Mesenchymal stem cell (in vitro differentiated cells and primary cell): ENCODE results near the gene LAMC1.

ENCODE experiments used
- DNase-seq: peaks from one replicate; pipeline ENCODE4 v3.0.0-alpha.2; 2013
- H2AFZ ChIP-seq: one replicate; pipeline ENCODE4 v1.6.1; 2013; ENCODE audit warnings: low read depth, mild to moderate bottlenecking, control low read depth, inconsistent platforms, low read length, moderate library complexity
- H2AK5ac ChIP-seq: 2 replicates; pipeline ENCODE4 v1.6.1; 2013; ENCODE audit warnings: low read length, moderate library complexity, mild to moderate bottlenecking, inconsistent platforms; ENCODE audit not compliant: severe bottlenecking
- H2BK120ac ChIP-seq: one replicate; pipeline ENCODE4 v1.6.1; 2013; ENCODE audit warnings: low read depth, mild to moderate bottlenecking, inconsistent platforms, low read length, moderate library complexity
- H2BK12ac ChIP-seq, 2 experiments: one replicate each; pipeline ENCODE4 v1.6.1; 2013; ENCODE audit warnings: inconsistent platforms in 2 of 2, low read length in 2 of 2, mild to moderate bottlenecking in 2 of 2, moderate library complexity in 2 of 2, control low read depth in 1 of 2
- H2BK15ac ChIP-seq: one replicate; pipeline ENCODE4 v1.6.1; 2013; ENCODE audit warnings: mild to moderate bottlenecking, low read depth, inconsistent platforms; ENCODE audit not compliant: poor library complexity, severe bottlenecking
- H2BK5ac ChIP-seq: 2 replicates; pipeline ENCODE4 v1.6.1; 2013; ENCODE audit warnings: low read depth, mild to moderate bottlenecking, low read length, control low read depth, inconsistent platforms; ENCODE audit not compliant: poor library complexity, severe bottlenecking
- H3K14ac ChIP-seq, 2 experiments: one replicate each; pipeline ENCODE4 v1.6.1; 2013; ENCODE audit warnings: inconsistent platforms in 2 of 2, low read length in 2 of 2, control low read depth in 1 of 2, mild to moderate bottlenecking in 1 of 2, moderate library complexity in 1 of 2
- H3K18ac ChIP-seq, 2 experiments: one replicate each; pipeline ENCODE4 v1.6.1; 2013; ENCODE audit warnings: inconsistent platforms in 2 of 2, low read length in 2 of 2, control low read depth in 1 of 2, low read depth in 1 of 2, mild to moderate bottlenecking in 1 of 2
- H3K23ac ChIP-seq, 2 experiments: one replicate each; pipeline ENCODE4 v1.6.1; 2013; ENCODE audit warnings: inconsistent platforms in 2 of 2, low read length in 2 of 2, mild to moderate bottlenecking in 2 of 2, moderate library complexity in 2 of 2, control low read depth in 1 of 2
- H3K27ac ChIP-seq: 2 replicates; pipeline ENCODE4 v1.5.1; 2013; ENCODE audit warnings: mild to moderate bottlenecking, moderate library complexity, low read length, control low read depth, inconsistent platforms; ENCODE audit not compliant: poor library complexity, severe bottlenecking
- H3K27me3 ChIP-seq, 2 experiments: 2 replicates each; pipeline versions ENCODE4 v1.6.1 to v1.7.0; 2013; ENCODE audit warnings: low read length in 2 of 2, mild to moderate bottlenecking in 2 of 2, moderate library complexity in 2 of 2, control low read depth in 1 of 2, inconsistent platforms in 1 of 2; ENCODE audit not compliant: control insufficient read depth in 1 of 2, insufficient read depth in 1 of 2
- H3K36me3 ChIP-seq, 2 experiments: 2 replicates each; pipeline versions ENCODE4 v1.6.1 to v1.7.0; 2013; ENCODE audit warnings: low read length in 2 of 2, control low read depth in 1 of 2, inconsistent platforms in 1 of 2, low read depth in 1 of 2, mild to moderate bottlenecking in 1 of 2; ENCODE audit not compliant: insufficient read depth in 2 of 2, control insufficient read depth in 1 of 2
- H3K4ac ChIP-seq, 2 experiments: one replicate each; pipeline ENCODE4 v1.6.1; 2013; ENCODE audit warnings: inconsistent platforms in 2 of 2, low read length in 2 of 2, mild to moderate bottlenecking in 2 of 2, moderate library complexity in 2 of 2, control low read depth in 1 of 2, low read depth in 1 of 2
- H3K4me1 ChIP-seq: 2 replicates; pipeline ENCODE4 v1.6.1; 2013; ENCODE audit warnings: low read depth, low read length, control low read depth; ENCODE audit not compliant: control insufficient read depth, insufficient read depth
- H3K4me2 ChIP-seq: 2 replicates; pipeline ENCODE4 v1.6.1; 2013; ENCODE audit warnings: low read length, mild to moderate bottlenecking, inconsistent platforms; ENCODE audit not compliant: poor library complexity, severe bottlenecking
- H3K4me3 ChIP-seq, 2 experiments: 2 replicates each; pipeline versions ENCODE4 v1.5.1 to v1.7.0; 2013; ENCODE audit warnings: low read length in 2 of 2, mild to moderate bottlenecking in 2 of 2, control low read depth in 1 of 2, low read depth in 1 of 2; ENCODE audit not compliant: insufficient read depth in 1 of 2
- H3K79me1 ChIP-seq: replicated peaks from 2 replicates; pipeline ENCODE4 v1.6.1; 2013; ENCODE audit warnings: mild to moderate bottlenecking, control low read depth, low read length, inconsistent platforms; ENCODE audit not compliant: poor library complexity, severe bottlenecking
- H3K9ac ChIP-seq: 2 replicates; pipeline ENCODE4 v1.7.0; 2013; ENCODE audit warnings: mild to moderate bottlenecking, low read length, moderate library complexity
- H3K9me3 ChIP-seq: 2 replicates; pipeline ENCODE4 v1.7.0; 2013; ENCODE audit warnings: mild to moderate bottlenecking, low read length; ENCODE audit not compliant: control insufficient read depth
- H4K8ac ChIP-seq: one replicate; pipeline ENCODE4 v1.6.1; 2013; ENCODE audit warnings: inconsistent platforms, mild to moderate bottlenecking, low read length, moderate library complexity
- H4K91ac ChIP-seq: one replicate; pipeline ENCODE4 v1.6.1; 2013; ENCODE audit warnings: mild to moderate bottlenecking, low read length, inconsistent platforms
- WGBS: methylation state at CpG from one replicate; pipeline ENCODE4 v1.1.7; 2013; ENCODE audit warnings: mixed read lengths; 5-methylcytosine and 5-hydroxymethylcytosine counted together

Gene LAMC1

GRCh38 chr1:183023601-183024316 lies 539 bp downstream of the LAMC1 start:
- H4K8ac ChIP-seq: peak overlapping the region; percentile 66
- H2BK15ac ChIP-seq: peak overlapping the region; percentile 98
- no peaks in the 10 kb centered on the region for H3K9me3 ChIP-seq
- no peak overlapping the region for H2AK5ac ChIP-seq
- peak overlapping the region; percentile 87 for H2BK120ac ChIP-seq
- no peaks in the 10 kb centered on the region for H3K4me1 ChIP-seq
- peak overlapping the region; percentile 36 for H2AFZ ChIP-seq
- H3K4ac ChIP-seq: peak overlapping the region; percentile 90 to 91
- peak overlapping the region; percentile 71 for H3K27ac ChIP-seq
- peak overlapping the region; percentile 30 for H4K91ac ChIP-seq
- peak overlapping the region; percentile 61 for H3K4me2 ChIP-seq
- H3K79me1 ChIP-seq: peaks cover 1% of the 10 kb centered on the region
- peaks cover 0 to 43% of the 10 kb centered on the region in 2 experiments for H3K36me3 ChIP-seq
- peak overlapping the region; percentile 68 for H2BK5ac ChIP-seq
- H3K14ac ChIP-seq: peak overlapping the region in 1 of 2 experiments; percentile 98
- WGBS: under 1% methylated on average over 56 of the region's 68 CpGs
- peak; percentile 72 for DNase-seq
- peak overlapping the region; percentile 60 to 97 for H3K18ac ChIP-seq
- H3K27me3 ChIP-seq: no peaks in the 10 kb centered on the region
- peak overlapping the region in 1 of 2 experiments; percentile 0 for H3K23ac ChIP-seq
- H3K9ac ChIP-seq: peak overlapping the region; percentile 98
- peak overlapping the region in 1 of 2 experiments; percentile 51 for H2BK12ac ChIP-seq
- H3K4me3 ChIP-seq: peak overlapping the region; percentile 82 to 86

GRCh38 chr1:183024317-183025009 lies 1.2 kb downstream of the LAMC1 start:
- H2BK15ac ChIP-seq: no peak overlapping the region
- peak overlapping the region in 1 of 2 experiments; percentile 97 for H3K18ac ChIP-seq
- H3K27me3 ChIP-seq: no peaks in the 10 kb centered on the region
- H3K27ac ChIP-seq: peak overlapping the region; percentile 71
- peak overlapping the region; percentile 61 for H3K4me2 ChIP-seq
- WGBS: 7% methylated on average over 13 of the region's 14 CpGs
- no peak overlapping the region for H2BK120ac ChIP-seq
- H3K36me3 ChIP-seq: peaks cover 0 to 50% of the 10 kb centered on the region in 2 experiments
- H3K14ac ChIP-seq: no peak overlapping the region
- H3K4me1 ChIP-seq: peaks cover 2% of the 10 kb centered on the region
- no peak overlapping the region for H2AFZ ChIP-seq
- no peak overlapping the region for H3K23ac ChIP-seq
- DNase-seq: peak; percentile 45
- H3K4me3 ChIP-seq: peak overlapping the region; percentile 82 to 86
- peak overlapping the region; percentile 4 for H2BK5ac ChIP-seq
- no peaks in the 10 kb centered on the region for H3K9me3 ChIP-seq
- H4K8ac ChIP-seq: no peak overlapping the region
- no peak overlapping the region for H4K91ac ChIP-seq
- H3K4ac ChIP-seq: peak overlapping the region in 1 of 2 experiments; percentile 90
- H2BK12ac ChIP-seq: no peak overlapping the region
- H3K79me1 ChIP-seq: peaks cover 1% of the 10 kb centered on the region
- no peak overlapping the region for H2AK5ac ChIP-seq
- H3K9ac ChIP-seq: peak overlapping the region; percentile 98

GRCh38 chr1:183025010-183025337 lies 1.8 kb downstream of the LAMC1 start:
- WGBS: 46% methylated on average over 2 of the region's 3 CpGs
- no peak overlapping the region for H3K23ac ChIP-seq
- H2BK15ac ChIP-seq: no peak overlapping the region

More at GRCh38 chr1:183025010-183025337, 1.8 kb downstream of the LAMC1 start:
- Histone ChIP-seq H3K4me1 (peaks cover 3% of the 10 kb centered on the region), H3K4me2 (peak overlapping the region; percentile 61), H2BK120ac (no peak overlapping the region), H3K18ac (no peak overlapping the region), H2BK12ac (no peak overlapping the region), H3K9ac (peak overlapping the region; percentile 98), H2AK5ac (no peak overlapping the region), H3K36me3 (peaks cover 0 to 55% of the 10 kb centered on the region in 2 experiments), H4K91ac (no peak overlapping the region), H2AFZ (no peak overlapping the region), H3K79me1 (peaks cover 1% of the 10 kb centered on the region), H3K4me3 (peak overlapping the region; percentile 30 to 86), H3K4ac (no peak overlapping the region), H2BK5ac (no peak overlapping the region), H3K27ac (peak overlapping the region; percentile 71), H3K14ac (no peak overlapping the region), H3K27me3 (no peaks in the 10 kb centered on the region), H3K9me3 (no peaks in the 10 kb centered on the region), H4K8ac (no peak overlapping the region)
- no peak for DNase-seq
